ENCODE data around the gene CFAP57. TPM values are rescaled to one million over a fixed set of nuclear protein-coding genes. Genes with fewer than 3 reads are reported as not detected.

CFAP57 gene
- total and polyA plus RNA-seq, 9 of the 15 experiments (the other 6 are each of a cell fraction or from before 2014, with no cell fraction given): 0.04 to 0.22 (median 0.07) TPM; not detected in 3

DNA sequence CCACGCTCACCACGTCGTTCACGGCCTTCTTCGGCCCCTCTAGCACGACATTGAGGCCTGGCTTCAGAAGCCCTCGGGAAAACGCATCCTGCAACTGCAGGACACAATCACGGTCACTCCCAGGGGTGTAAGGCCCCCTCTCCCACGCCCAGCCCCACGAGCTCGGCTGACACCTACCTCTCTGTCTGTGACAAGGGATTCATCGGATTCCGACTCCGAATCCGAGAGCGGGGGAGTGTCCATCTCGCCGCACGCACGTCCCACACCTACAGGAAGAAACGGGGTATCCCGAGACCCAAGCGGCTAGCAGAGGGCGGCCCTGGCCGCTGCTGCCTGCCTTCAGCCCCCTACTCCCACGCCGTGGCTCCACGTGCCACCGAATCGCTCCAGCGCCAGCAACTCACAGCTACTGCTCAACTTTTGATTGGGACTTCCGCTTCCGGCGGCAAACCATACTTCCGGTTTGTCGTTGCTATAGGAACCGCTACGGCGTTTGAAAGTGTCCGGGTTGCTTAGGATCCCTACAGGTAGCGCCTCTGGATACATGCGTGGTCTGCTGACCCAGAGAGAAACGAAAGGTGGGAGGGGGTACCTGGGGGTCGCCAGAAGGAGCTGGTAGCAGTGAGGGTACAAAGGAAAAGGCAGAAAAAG lies at the start of gene CFAP57, which contains the start of gene EBNA1BP2 (continued):
- TF ChIP-seq PKNOX1 (IDR thresholded peaks at IDR 0.05) (peak; percentile 60), HMGXB4 (CRISPR knock-in tag; IDR thresholded peaks at IDR 0.05) (0 out of 2 replicates have a peak, but pooled peaks have one; percentile 63), HSF4 (CRISPR knock-in tag; IDR thresholded peaks at IDR 0.05; ENCODE audit: borderline replicate concordance) (no peak), ETV1 (tag; conservative IDR thresholded peaks at IDR 0.05; ENCODE audit: low read depth) (peak; percentile 90), ZBTB8A (IDR thresholded peaks at IDR 0.05; ENCODE audit: partially characterized antibody) (no peak), TEAD2 (tag; IDR thresholded peaks at IDR 0.05) (no peak), GATAD2B (IDR thresholded peaks at IDR 0.05; ENCODE audit: borderline replicate concordance) (no peak), RBM39 (optimal IDR thresholded peaks at IDR 0.05; ENCODE audit: low read depth, low read length) (no peak), ARID2 (IDR thresholded peaks at IDR 0.05) (no peak), TRIM28 (IDR thresholded peaks at IDR 0.05) (no peak), MCM7 (IDR thresholded peaks at IDR 0.05) (no peak), RAD51 (IDR thresholded peaks at IDR 0.05; ENCODE audit: borderline replicate concordance, low read depth) (no peak), NFIC (IDR thresholded peaks at IDR 0.05) (peak; percentile 47; the same call in 1 of the 2 replicates), GATA2 (CRISPR knock-in tag; IDR thresholded peaks at IDR 0.05) (no peak)
- TF ChIP-seq, protein P1, sequence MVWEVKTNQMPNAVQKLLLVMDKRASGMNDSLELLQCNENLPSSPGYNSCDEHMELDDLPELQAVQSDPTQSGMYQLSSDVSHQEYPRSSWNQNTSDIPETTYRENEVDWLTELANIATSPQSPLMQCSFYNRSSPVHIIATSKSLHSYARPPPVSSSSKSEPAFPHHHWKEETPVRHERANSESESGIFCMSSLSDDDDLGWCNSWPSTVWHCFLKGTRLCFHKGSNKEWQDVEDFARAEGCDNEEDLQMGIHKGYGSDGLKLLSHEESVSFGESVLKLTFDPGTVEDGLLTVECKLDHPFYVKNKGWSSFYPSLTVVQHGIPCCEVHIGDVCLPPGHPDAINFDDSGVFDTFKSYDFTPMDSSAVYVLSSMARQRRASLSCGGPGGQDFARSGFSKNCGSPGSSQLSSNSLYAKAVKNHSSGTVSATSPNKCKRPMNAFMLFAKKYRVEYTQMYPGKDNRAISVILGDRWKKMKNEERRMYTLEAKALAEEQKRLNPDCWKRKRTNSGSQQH (CRISPR knock-in tag; IDR thresholded peaks at IDR 0.05): no peak
- TF ChIP-seq, protein P2, sequence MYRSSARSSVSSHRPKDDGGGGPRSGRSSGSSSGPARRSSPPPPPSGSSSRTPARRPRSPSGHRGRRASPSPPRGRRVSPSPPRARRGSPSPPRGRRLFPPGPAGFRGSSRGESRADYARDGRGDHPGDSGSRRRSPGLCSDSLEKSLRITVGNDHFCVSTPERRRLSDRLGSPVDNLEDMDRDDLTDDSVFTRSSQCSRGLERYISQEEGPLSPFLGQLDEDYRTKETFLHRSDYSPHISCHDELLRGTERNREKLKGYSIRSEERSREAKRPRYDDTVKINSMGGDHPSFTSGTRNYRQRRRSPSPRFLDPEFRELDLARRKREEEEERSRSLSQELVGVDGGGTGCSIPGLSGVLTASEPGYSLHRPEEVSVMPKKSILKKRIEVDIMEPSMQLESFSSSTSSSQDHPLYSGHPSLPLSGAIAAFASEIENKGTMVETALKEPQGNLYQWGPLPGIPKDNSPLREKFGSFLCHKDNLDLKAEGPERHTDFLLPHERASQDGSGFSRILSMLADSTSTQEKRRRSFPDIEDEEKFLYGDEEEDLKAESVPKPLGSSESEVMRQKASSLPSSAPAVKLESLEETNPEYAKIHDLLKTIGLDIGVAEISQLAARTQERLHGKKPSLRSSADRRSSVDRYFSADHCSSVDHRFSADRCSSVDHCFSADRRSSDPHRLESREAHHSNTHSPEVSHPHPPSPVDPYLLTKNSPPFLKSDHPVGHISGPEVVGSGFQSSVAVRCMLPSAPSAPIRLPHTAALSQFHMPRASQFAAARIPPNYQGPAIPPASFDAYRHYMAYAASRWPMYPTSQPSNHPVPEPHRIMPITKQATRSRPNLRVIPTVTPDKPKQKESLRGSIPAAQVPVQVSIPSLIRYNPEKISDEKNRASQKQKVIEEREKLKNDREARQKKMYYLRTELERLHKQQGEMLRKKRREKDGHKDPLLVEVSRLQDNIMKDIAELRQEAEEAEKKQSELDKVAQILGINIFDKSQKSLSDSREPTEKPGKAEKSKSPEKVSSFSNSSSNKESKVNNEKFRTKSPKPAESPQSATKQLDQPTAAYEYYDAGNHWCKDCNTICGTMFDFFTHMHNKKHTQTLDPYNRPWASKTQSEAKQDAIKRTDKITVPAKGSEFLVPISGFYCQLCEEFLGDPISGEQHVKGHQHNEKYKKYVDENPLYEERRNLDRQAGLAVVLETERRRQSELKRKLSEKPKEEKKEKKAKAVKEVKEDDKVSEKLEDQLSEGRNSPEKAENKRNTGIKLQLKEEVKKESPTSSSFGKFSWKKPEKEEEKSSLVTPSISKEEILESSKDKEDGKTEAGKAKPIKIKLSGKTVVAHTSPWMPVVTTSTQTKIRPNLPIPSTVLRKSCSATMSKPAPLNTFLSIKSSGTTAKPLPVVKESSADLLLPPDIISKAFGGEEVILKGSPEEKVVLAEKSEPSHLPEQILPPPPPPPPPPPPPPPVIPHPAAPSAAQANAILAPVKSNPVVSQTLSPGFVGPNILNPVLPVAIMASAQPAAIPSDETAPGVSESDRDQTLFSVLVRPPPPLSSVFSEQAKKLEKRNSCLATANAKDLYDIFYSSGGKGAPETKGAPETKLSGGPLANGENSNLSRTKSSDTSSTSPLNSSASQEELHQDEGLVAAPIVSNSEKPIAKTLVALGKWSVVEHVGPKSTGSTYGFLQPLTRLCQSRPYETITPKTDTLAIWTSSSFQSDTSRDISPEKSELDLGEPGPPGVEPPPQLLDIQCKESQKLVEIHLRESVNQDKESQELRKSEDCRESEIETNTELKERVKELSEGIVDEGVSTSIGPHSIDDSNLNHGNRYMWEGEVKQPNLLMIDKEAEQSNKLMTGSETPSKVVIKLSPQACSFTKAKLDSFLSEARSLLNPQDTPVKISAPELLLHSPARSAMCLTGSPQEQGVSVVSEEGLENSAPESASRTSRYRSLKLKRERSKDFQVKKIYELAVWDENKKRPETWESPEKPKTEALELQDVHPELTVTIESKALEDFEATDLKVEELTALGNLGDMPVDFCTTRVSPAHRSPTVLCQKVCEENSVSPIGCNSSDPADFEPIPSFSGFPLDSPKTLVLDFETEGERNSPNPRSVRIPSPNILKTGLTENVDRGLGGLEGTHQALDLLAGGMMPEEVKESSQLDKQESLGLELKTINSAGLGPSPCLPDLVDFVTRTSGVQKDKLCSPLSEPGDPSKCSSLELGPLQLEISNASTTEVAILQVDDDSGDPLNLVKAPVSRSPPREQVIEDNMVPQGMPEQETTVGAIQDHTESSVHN (IDR thresholded peaks at IDR 0.05; ENCODE audit: borderline replicate concordance in 1 of 2, low read depth in 1 of 2): no peak

All from K562 (cell line).